Measurements from ENCODE around the gene LRIG3.

- TF ChIP-seq POLR2AphosphoS5 (IDR thresholded peaks at IDR 0.05; ENCODE audit: insufficient read depth, low read depth, low read length) (no peak), CTCF (IDR thresholded peaks at IDR 0.05; ENCODE audit: extremely low read depth in 1 of 2, insufficient read depth in 1 of 2, low read depth in 1 of 2, low read length in 2 of 2) (no peak), FOS (IDR thresholded peaks at IDR 0.05; ENCODE audit: borderline replicate concordance, insufficient read depth, low read length) (no peak), EZH2 (IDR thresholded peaks at IDR 0.05; ENCODE audit: borderline replicate concordance, low read depth, low read length, severe bottlenecking) (no peak), MAX (IDR thresholded peaks at IDR 0.05; ENCODE audit: insufficient read depth, insufficient read length) (no peak), POLR2A (IDR thresholded peaks at IDR 0.05; ENCODE audit: low read depth, low read length) (no peak)
These were observed 59.5 kb downstream of the LRIG3 start for GRCh38 chr12:58860788-58861240.

All from endothelial cell of umbilical vein (primary cell).